K562 (cell line): ENCODE results near the gene CHDH. TPM values are rescaled to one million over a fixed set of nuclear protein-coding genes. Genes with fewer than 3 reads are reported as not detected.

ENCODE experiments used
- ATAC-seq: fragments of 200-7000 bp; cut with Tn5 transposase; 3 replicates; pipeline ENCODE4 v1.9.1; 2020; ENCODE audit warnings: moderate library complexity
- BruUV-seq: library from RNA; stranded (reverse); fragments of 400-500 nt; replicated peaks from 2 replicates; lab custom pipeline; 2021; lab: Mats Ljungman, UMichigan
- CTCF ChIA-PET: fragments of 300-600 bp; formaldehyde crosslinking; extraction: SDS; loops from one replicate; lab custom pipeline; 2021; ENCODE audit warnings: low intra/inter-chr PET ratio; lab: Yijun Ruan, JAX
- POLR2A ChIA-PET: fragments of 300-600, 350-650 bp; sonication (Branson Sonifier 250); formaldehyde crosslinking; extraction: SDS; loops from one replicate; lab custom pipeline; 2021; ENCODE audit warnings: antibody characterized with exemption, inconsistent platforms; lab: Yijun Ruan, JAX
- DNase-seq, 4 experiments: peaks; one replicate each; pipeline versions ENCODE4 v3.0.0 to v3.0.0-alpha.2; 2011 to 2018; ENCODE audit warnings: low spot score in 3 of 4, mixed read lengths in 3 of 4; ENCODE audit errors: extremely low read depth in 1 of 4
- FAIRE-seq: peaks from 2 replicates; lab custom pipeline; 2011; peaks lifted over from hg19 to GRCh38; lab: Jason Lieb, UNC
- H2AFZ ChIP-seq: 2 replicates; pipeline ENCODE4 v1.6.0; 2011; ENCODE audit warnings: low read depth, low read length, control low read depth, inconsistent platforms
- H3K27ac ChIP-seq: fragments of 200-600 bp; 3 replicates; pipeline ENCODE4 v1.8.0; 2011; ENCODE audit warnings: low read depth, mild to moderate bottlenecking, control low read depth, inconsistent platforms, low read length, moderate library complexity, mixed read lengths; ENCODE audit errors: extremely low read depth
- H3K27me3 ChIP-seq, 2 experiments: fragments of 300-600 bp in 1 of 2; 2 replicates in 1 of 2; 3 replicates in 1 of 2; pipeline versions ENCODE4 v1.6.0 to v1.8.0; 2011; ENCODE audit warnings: inconsistent platforms in 2 of 2, low read length in 2 of 2, mild to moderate bottlenecking in 1 of 2, mixed read lengths in 1 of 2, moderate library complexity in 1 of 2; ENCODE audit not compliant: control insufficient read depth in 2 of 2, insufficient read depth in 2 of 2
- H3K36me3 ChIP-seq: fragments of 300-600 bp; 3 replicates; pipeline ENCODE4 v1.8.0; 2011; ENCODE audit warnings: mild to moderate bottlenecking, low read length, inconsistent platforms; ENCODE audit not compliant: control insufficient read depth, insufficient read depth
- H3K4me1 ChIP-seq, 2 experiments: fragments of 200-600 bp in 1 of 2; replicated peaks in 1 of 2; 2 replicates in 1 of 2; 3 replicates in 1 of 2; pipeline versions ENCODE4 v1.5.1 to v1.8.0; 2011; ENCODE audit warnings: inconsistent platforms in 2 of 2, low read length in 2 of 2, mild to moderate bottlenecking in 1 of 2, mixed read lengths in 1 of 2, moderate library complexity in 1 of 2; ENCODE audit not compliant: control insufficient read depth in 2 of 2, insufficient read depth in 2 of 2
- H3K4me2 ChIP-seq: 2 replicates; pipeline ENCODE4 v1.6.1; 2011; ENCODE audit warnings: low read length, control low read depth, inconsistent platforms, mixed read lengths; ENCODE audit not compliant: insufficient read depth
- H3K4me3 ChIP-seq: fragments of 200-600 bp; sonication (generic), shearing (Covaris generic); 2 replicates; pipeline ENCODE4 v1.5.1; 2016; ENCODE audit warnings: control low read depth, inconsistent platforms
- H3K79me2 ChIP-seq: fragments of 200-600 bp; 3 replicates; pipeline ENCODE4 v1.8.0; 2011; ENCODE audit warnings: low read length, inconsistent platforms; ENCODE audit not compliant: control insufficient read depth, insufficient read depth
- H3K9ac ChIP-seq, 2 experiments: 2 replicates each; pipeline versions ENCODE4 v1.6.0 to v1.6.1; 2011; ENCODE audit warnings: low read depth in 2 of 2, low read length in 2 of 2, control low read depth in 1 of 2, inconsistent platforms in 1 of 2, mild to moderate bottlenecking in 1 of 2, mixed read lengths in 1 of 2; ENCODE audit not compliant: insufficient read depth in 1 of 2
- H3K9me1 ChIP-seq: one replicate; pipeline ENCODE4 v1.6.0; 2011; ENCODE audit warnings: inconsistent platforms, mild to moderate bottlenecking, low read length, moderate library complexity; ENCODE audit not compliant: control insufficient read depth, insufficient read depth
- H3K9me3 ChIP-seq: replicated peaks from 2 replicates; pipeline ENCODE4 v1.5.1; 2011; ENCODE audit warnings: low read depth, low read length, inconsistent platforms; ENCODE audit not compliant: control insufficient read depth, insufficient read depth
- H4K20me1 ChIP-seq: replicated peaks from 2 replicates; pipeline ENCODE4 v1.6.1; 2011; ENCODE audit warnings: low read length, inconsistent platforms, mixed read lengths; ENCODE audit not compliant: control insufficient read depth, insufficient read depth
- ASH1L ChIP-seq: fragments of 450-650 bp; IDR thresholded peaks from 2 replicates; pipeline ENCODE4 v1.6.1; 2018; ENCODE audit warnings: borderline replicate concordance, mild to moderate bottlenecking, low read depth; ENCODE audit not compliant: partially characterized antibody
- CHD4 ChIP-seq: fragments of 200-600 bp; sonication (generic); IDR thresholded peaks from 3 replicates; pipeline ENCODE4 v1.6.1; 2012; ENCODE audit warnings: low read depth, mild to moderate bottlenecking, mixed read lengths, low read length, inconsistent platforms; ENCODE audit not compliant: insufficient read depth, insufficient replicate concordance, poor library complexity, severe bottlenecking
- GATAD2B ChIP-seq: fragments of 450-650 bp; IDR thresholded peaks from 2 replicates; pipeline ENCODE4 v1.6.1; 2017; ENCODE audit warnings: mild to moderate bottlenecking, borderline replicate concordance
- MEF2A ChIP-seq: IDR thresholded peaks from 2 replicates; pipeline ENCODE4 v1.6.1; 2011; ENCODE audit warnings: low read depth, mild to moderate bottlenecking, low read length, moderate library complexity; ENCODE audit not compliant: control insufficient read depth
- PHF20 ChIP-seq: fragments of 450-650 bp; IDR thresholded peaks from 2 replicates; pipeline ENCODE4 v1.6.1; 2018; ENCODE audit not compliant: partially characterized antibody
- PTTG1 ChIP-seq: fragments of 450-650 bp; IDR thresholded peaks from 2 replicates; pipeline ENCODE4 v1.6.1; 2016; ENCODE audit warnings: low read depth, mild to moderate bottlenecking, missing genetic modification characterization, missing compliant biosample characterization
- ZC3H11A ChIP-seq: IDR thresholded peaks from 2 replicates; pipeline ENCODE4 v1.6.1; 2012; ENCODE audit warnings: low read depth, low read length, improper control_type of control experiment
- ZNF165 ChIP-seq: fragments of 250-450 bp; sonication (Bioruptor Pico); IDR thresholded peaks from 2 replicates; pipeline ENCODE4 v1.4.0; 2020; ENCODE audit warnings: borderline replicate concordance
- ZNF274 ChIP-seq: IDR thresholded peaks from 2 replicates; pipeline ENCODE4 v1.6.1; 2011; ENCODE audit warnings: low read depth, mild to moderate bottlenecking, low read length, moderate library complexity, borderline replicate concordance
- ZNF311 ChIP-seq: fragments of 250-450 bp; sonication (Bioruptor Pico); IDR thresholded peaks from 2 replicates; pipeline ENCODE4 v1.4.0; 2020; ENCODE audit warnings: mild to moderate bottlenecking, moderate library complexity
- ZNF431 ChIP-seq: sonication (generic); formaldehyde crosslinking; IDR thresholded peaks from 2 replicates; pipeline ENCODE4 v1.8.0; 2022; ENCODE audit warnings: mild to moderate bottlenecking, missing genetic modification reagents
- WGBS: fragments of 100-300 bp; shearing (Covaris generic); methylation state at CpG from one replicate; pipeline ENCODE4 v1.1.6; 2016; ENCODE audit warnings: low coverage, mixed read lengths; ENCODE audit not compliant: insufficient coverage; ENCODE audit errors: missing lambda C conversion rate; 5-methylcytosine and 5-hydroxymethylcytosine counted together
- in situ Hi-C: fragments of 300-500 bp; cut with MboI; formaldehyde crosslinking; loops from 4 replicates; pipeline ENCODE4 v1.15.0; 2018; ENCODE audit warnings: inconsistent platforms, mixed read lengths
- intact Hi-C: fragments of 100-400 bp; cut with micrococcal nuclease; formaldehyde crosslinking; loops from 2 replicates; pipeline ENCODE4 v1.14.2; 2022
- polyA plus RNA-seq, 8 experiments: library from polyadenylated mRNA; depleted of rRNA in 4 of 8; stranded (reverse) in 5 of 8; unstranded in 3 of 8; fragments of >200 nt; fragmentation: Nextera tagmentation in 2 of 8; fragmentation: Illumina TruSeq in 1 of 8; extraction: Ambion mirVana in 2 of 8; extraction: Trizol in 1 of 8; gene quantifications; 2 replicates each; pipeline versions ENCODE4 v1.2.1 to v1.2.3, GENCODE V29; 2011 to 2014; ENCODE audit warnings: inconsistent platforms in 1 of 8, missing spikeins in 1 of 8
- total RNA-seq, 7 experiments: library from RNA; depleted of rRNA in 6 of 7; stranded (reverse); fragments of >200 nt in 6 of 7; fragmentation: Illumina TruSeq in 2 of 7; extraction: Trizol in 2 of 7; gene quantifications; 2 replicates each; pipeline versions ENCODE4 v1.2.1 to v1.2.3, GENCODE V29; 2011 to 2021; ENCODE audit warnings: low replicate concordance in 1 of 7

CHDH gene
- total and polyA plus RNA-seq, 9 of the 15 experiments (the other 6 are each of a cell fraction or from before 2014, with no cell fraction given) = 0.06 to 1.9 (median 0.46) TPM

GRCh38 chr3:53806182-53807116 lies 39.8 kb downstream of the CHDH start:
- WGBS = 0% methylated on average over 5 of the region's 10 CpGs
- POLR2A ChIA-PET = interaction anchor here (0.7 kb wide), 1 partner anchor 35 kb away, joined by 3 read pairs; no protein-coding TSS in a partner anchor
- no peak for ATAC-seq

More at GRCh38 chr3:53806182-53807116, 39.8 kb downstream of the CHDH start:
- no peak overlapping the region for H3K4me2 ChIP-seq
- intact Hi-C loops (no loop called here), in situ Hi-C loops (no loop called here)
- DNase-seq (no peak), FAIRE-seq (no peak)
- no peak for TF ChIP-seq GATAD2B
- no peak for TF ChIP-seq ZNF431 (CRISPR knock-in tag)
- TF ChIP-seq ZNF165 = no peak
- no peak for TF ChIP-seq ZNF311 (CRISPR knock-in tag)
- no peak for TF ChIP-seq CHD4
- no peak for TF ChIP-seq ZC3H11A
- TF ChIP-seq ZNF274 = no peak
- no peak for TF ChIP-seq PTTG1 (tag)
- no peak for TF ChIP-seq MEF2A
- TF ChIP-seq ASH1L = no peak
- no peak for TF ChIP-seq PHF20
- H2AFZ ChIP-seq = no peak overlapping the region
- CTCF ChIA-PET = no interaction called here
- H3K9me1 ChIP-seq = no peaks in the 10 kb centered on the region
- no peaks in the 10 kb centered on the region for H4K20me1 ChIP-seq
- no peak overlapping the region for H3K27ac ChIP-seq
- H3K79me2 ChIP-seq = no peaks in the 10 kb centered on the region
- BruUV-seq = no TSS peak
- no peaks in the 10 kb centered on the region; a peak in 1 of 5 replicates for H3K4me1 ChIP-seq
- H3K9me3 ChIP-seq = no peaks in the 10 kb centered on the region
- peaks cover 18 to 82% of the 10 kb centered on the region in 2 experiments; a peak in 4 of 5 replicates for H3K27me3 ChIP-seq
- H3K4me3 ChIP-seq = no peak overlapping the region
- H3K9ac ChIP-seq = no peak overlapping the region
- H3K36me3 ChIP-seq = no peaks in the 10 kb centered on the region
